ENCODE results near the gene PRRT4. TPM values are rescaled to one million over a fixed set of nuclear protein-coding genes. Genes with fewer than 3 reads are reported as not detected.

Gene PRRT4
- total and polyA plus RNA-seq, 2 of the 13 experiments (the other 11 are each of a cell fraction or from before 2014, with no cell fraction given) = not detected

DNA sequence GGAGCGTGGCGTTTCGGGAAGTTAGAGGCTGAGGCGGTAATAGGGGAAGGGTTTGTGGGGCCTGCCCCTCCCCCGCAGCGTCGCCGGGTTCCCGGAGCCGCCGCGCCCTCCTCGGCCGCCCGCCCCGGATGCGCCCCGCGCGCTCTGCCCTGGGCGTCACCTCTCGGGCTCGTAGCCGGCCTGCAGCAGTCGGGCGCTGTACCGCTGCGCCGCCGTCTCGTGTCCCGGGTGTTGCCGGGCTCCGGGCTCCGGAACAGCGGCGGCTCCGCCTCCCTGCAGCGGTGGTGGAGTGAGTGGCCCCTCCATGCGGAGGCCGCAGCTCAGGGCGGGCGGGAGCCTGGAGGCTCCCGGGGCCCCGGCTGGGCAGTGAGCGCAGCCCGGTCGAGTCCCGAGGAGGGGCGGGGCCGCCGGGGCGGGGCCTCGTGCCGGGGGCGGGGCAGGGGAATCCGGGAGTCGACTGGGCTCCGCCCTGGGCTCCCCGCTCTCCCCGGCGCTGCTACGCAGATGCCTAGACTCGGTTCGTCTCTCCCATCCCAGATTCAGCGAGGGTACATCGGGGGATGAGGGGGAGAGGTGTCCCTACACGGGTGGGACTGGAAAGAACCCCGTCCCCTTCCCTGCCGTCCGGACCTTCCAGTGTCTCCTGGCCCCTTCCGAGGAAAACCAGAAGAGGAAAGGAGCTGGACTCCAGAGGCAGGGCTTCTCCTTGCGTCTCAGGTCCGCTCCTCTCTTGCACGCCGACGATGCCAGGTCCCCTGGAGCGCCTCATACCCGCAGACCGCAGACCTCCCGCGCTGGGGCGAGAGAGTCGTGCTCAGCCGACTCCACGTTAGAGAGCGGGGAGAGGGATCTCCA lies 48.3 kb upstream of the PRRT4 start, which contains the start of gene IMPDH1 (continued):
- TF ChIP-seq EP300 (IDR thresholded peaks at IDR 0.05; ENCODE audit: low read depth in 2 of 2, low read length in 2 of 2) (no peak), EP300 (CRISPR knock-in tag; IDR thresholded peaks at IDR 0.05; ENCODE audit: borderline replicate concordance) (no peak), ADNP (CRISPR knock-in tag; IDR thresholded peaks at IDR 0.05) (no peak), RARA (CRISPR knock-in tag; IDR thresholded peaks at IDR 0.05) (0 out of 2 replicates have a peak, but pooled peaks have one; percentile 37), ZNF329 (CRISPR knock-in tag; IDR thresholded peaks at IDR 0.05; ENCODE audit: low read depth) (peak; percentile 67; the same call in 1 of the 2 replicates), HOXA7 (CRISPR knock-in tag; IDR thresholded peaks at IDR 0.05) (no peak), NR2F2 (IDR thresholded peaks at IDR 0.05; ENCODE audit: borderline replicate concordance, low read depth) (no peak), ZFP1 (CRISPR knock-in tag; IDR thresholded peaks at IDR 0.05) (no peak), ARNTL (CRISPR knock-in tag; IDR thresholded peaks at IDR 0.05) (0 out of 2 replicates have a peak, but pooled peaks have one; percentile 20)
- TF ChIP-seq, protein P1, sequence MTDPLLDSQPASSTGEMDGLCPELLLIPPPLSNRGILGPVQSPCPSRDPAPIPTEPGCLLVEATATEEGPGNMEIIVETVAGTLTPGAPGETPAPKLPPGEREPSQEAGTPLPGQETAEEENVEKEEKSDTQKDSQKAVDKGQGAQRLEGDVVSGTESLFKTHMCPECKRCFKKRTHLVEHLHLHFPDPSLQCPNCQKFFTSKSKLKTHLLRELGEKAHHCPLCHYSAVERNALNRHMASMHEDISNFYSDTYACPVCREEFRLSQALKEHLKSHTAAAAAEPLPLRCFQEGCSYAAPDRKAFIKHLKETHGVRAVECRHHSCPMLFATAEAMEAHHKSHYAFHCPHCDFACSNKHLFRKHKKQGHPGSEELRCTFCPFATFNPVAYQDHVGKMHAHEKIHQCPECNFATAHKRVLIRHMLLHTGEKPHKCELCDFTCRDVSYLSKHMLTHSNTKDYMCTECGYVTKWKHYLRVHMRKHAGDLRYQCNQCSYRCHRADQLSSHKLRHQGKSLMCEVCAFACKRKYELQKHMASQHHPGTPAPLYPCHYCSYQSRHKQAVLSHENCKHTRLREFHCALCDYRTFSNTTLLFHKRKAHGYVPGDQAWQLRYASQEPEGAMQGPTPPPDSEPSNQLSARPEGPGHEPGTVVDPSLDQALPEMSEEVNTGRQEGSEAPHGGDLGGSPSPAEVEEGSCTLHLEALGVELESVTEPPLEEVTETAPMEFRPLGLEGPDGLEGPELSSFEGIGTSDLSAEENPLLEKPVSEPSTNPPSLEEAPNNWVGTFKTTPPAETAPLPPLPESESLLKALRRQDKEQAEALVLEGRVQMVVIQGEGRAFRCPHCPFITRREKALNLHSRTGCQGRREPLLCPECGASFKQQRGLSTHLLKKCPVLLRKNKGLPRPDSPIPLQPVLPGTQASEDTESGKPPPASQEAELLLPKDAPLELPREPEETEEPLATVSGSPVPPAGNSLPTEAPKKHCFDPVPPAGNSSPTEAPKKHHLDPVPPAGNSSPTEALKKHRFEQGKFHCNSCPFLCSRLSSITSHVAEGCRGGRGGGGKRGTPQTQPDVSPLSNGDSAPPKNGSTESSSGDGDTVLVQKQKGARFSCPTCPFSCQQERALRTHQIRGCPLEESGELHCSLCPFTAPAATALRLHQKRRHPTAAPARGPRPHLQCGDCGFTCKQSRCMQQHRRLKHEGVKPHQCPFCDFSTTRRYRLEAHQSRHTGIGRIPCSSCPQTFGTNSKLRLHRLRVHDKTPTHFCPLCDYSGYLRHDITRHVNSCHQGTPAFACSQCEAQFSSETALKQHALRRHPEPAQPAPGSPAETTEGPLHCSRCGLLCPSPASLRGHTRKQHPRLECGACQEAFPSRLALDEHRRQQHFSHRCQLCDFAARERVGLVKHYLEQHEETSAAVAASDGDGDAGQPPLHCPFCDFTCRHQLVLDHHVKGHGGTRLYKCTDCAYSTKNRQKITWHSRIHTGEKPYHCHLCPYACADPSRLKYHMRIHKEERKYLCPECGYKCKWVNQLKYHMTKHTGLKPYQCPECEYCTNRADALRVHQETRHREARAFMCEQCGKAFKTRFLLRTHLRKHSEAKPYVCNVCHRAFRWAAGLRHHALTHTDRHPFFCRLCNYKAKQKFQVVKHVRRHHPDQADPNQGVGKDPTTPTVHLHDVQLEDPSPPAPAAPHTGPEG (CRISPR knock-in tag; IDR thresholded peaks at IDR 0.05) = peak; percentile 80; the same call in 1 of the 2 replicates
- TF ChIP-seq, protein P2, sequence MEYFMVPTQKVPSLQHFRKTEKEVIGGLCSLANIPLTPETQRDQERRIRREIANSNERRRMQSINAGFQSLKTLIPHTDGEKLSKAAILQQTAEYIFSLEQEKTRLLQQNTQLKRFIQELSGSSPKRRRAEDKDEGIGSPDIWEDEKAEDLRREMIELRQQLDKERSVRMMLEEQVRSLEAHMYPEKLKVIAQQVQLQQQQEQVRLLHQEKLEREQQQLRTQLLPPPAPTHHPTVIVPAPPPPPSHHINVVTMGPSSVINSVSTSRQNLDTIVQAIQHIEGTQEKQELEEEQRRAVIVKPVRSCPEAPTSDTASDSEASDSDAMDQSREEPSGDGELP (IDR thresholded peaks at IDR 0.05; ENCODE audit: borderline replicate concordance, low read depth) = no peak
- TF ChIP-seq, protein P3, sequence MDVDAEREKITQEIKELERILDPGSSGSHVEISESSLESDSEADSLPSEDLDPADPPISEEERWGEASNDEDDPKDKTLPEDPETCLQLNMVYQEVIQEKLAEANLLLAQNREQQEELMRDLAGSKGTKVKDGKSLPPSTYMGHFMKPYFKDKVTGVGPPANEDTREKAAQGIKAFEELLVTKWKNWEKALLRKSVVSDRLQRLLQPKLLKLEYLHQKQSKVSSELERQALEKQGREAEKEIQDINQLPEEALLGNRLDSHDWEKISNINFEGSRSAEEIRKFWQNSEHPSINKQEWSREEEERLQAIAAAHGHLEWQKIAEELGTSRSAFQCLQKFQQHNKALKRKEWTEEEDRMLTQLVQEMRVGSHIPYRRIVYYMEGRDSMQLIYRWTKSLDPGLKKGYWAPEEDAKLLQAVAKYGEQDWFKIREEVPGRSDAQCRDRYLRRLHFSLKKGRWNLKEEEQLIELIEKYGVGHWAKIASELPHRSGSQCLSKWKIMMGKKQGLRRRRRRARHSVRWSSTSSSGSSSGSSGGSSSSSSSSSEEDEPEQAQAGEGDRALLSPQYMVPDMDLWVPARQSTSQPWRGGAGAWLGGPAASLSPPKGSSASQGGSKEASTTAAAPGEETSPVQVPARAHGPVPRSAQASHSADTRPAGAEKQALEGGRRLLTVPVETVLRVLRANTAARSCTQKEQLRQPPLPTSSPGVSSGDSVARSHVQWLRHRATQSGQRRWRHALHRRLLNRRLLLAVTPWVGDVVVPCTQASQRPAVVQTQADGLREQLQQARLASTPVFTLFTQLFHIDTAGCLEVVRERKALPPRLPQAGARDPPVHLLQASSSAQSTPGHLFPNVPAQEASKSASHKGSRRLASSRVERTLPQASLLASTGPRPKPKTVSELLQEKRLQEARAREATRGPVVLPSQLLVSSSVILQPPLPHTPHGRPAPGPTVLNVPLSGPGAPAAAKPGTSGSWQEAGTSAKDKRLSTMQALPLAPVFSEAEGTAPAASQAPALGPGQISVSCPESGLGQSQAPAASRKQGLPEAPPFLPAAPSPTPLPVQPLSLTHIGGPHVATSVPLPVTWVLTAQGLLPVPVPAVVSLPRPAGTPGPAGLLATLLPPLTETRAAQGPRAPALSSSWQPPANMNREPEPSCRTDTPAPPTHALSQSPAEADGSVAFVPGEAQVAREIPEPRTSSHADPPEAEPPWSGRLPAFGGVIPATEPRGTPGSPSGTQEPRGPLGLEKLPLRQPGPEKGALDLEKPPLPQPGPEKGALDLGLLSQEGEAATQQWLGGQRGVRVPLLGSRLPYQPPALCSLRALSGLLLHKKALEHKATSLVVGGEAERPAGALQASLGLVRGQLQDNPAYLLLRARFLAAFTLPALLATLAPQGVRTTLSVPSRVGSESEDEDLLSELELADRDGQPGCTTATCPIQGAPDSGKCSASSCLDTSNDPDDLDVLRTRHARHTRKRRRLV (CRISPR knock-in tag; IDR thresholded peaks at IDR 0.05) = no peak
- TF ChIP-seq, protein P4, sequence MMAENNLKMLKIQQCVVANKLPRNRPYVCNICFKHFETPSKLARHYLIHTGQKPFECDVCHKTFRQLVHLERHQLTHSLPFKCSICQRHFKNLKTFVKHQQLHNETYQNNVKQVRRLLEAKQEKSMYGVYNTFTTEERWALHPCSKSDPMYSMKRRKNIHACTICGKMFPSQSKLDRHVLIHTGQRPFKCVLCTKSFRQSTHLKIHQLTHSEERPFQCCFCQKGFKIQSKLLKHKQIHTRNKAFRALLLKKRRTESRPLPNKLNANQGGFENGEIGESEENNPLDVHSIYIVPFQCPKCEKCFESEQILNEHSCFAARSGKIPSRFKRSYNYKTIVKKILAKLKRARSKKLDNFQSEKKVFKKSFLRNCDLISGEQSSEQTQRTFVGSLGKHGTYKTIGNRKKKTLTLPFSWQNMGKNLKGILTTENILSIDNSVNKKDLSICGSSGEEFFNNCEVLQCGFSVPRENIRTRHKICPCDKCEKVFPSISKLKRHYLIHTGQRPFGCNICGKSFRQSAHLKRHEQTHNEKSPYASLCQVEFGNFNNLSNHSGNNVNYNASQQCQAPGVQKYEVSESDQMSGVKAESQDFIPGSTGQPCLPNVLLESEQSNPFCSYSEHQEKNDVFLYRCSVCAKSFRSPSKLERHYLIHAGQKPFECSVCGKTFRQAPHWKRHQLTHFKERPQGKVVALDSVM (CRISPR knock-in tag; IDR thresholded peaks at IDR 0.05) = peak; percentile 74; the same call in 1 of the 2 replicates
- TF ChIP-seq, protein P5, sequence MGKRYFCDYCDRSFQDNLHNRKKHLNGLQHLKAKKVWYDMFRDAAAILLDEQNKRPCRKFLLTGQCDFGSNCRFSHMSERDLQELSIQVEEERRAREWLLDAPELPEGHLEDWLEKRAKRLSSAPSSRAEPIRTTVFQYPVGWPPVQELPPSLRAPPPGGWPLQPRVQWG (CRISPR knock-in tag; IDR thresholded peaks at IDR 0.05; ENCODE audit: borderline replicate concordance, low read depth) = no peak

Measured in HepG2 (cell line).